NT2/D1 (cell line): Measurements from ENCODE around the gene DUS3L.

Experiments used
- DNase-seq: peaks from one replicate; pipeline ENCODE4 v3.0.0-alpha.2; 2011; ENCODE audit warnings: low read depth, low spot score
- H3K27me3 ChIP-seq: 2 replicates; pipeline ENCODE4 v1.6.0; 2011; ENCODE audit warnings: mild to moderate bottlenecking; ENCODE audit not compliant: insufficient read length, insufficient read depth
- H3K36me3 ChIP-seq: 2 replicates; pipeline ENCODE4 v1.6.1; 2011; ENCODE audit warnings: mild to moderate bottlenecking, low read length, mixed read lengths; ENCODE audit not compliant: insufficient read depth, insufficient read length
- H3K4me1 ChIP-seq: 2 replicates; pipeline ENCODE4 v1.5.1; 2011; ENCODE audit not compliant: insufficient read depth, insufficient read length
- H3K4me3 ChIP-seq: 2 replicates; pipeline ENCODE4 v1.5.1; 2011; ENCODE audit warnings: low read depth; ENCODE audit not compliant: insufficient read length
- H3K9ac ChIP-seq: 2 replicates; pipeline ENCODE4 v1.6.0; 2011; ENCODE audit warnings: low read depth; ENCODE audit not compliant: insufficient read length
- H3K9me3 ChIP-seq: 2 replicates; pipeline ENCODE4 v1.5.1; 2011; ENCODE audit warnings: mild to moderate bottlenecking, low read length; ENCODE audit not compliant: insufficient read depth
- SUZ12 ChIP-seq: IDR thresholded peaks from 2 replicates; pipeline ENCODE4 v1.6.1; 2011; ENCODE audit not compliant: insufficient read length, insufficient read depth; ENCODE audit errors: extremely low read depth
- YY1 ChIP-seq: IDR thresholded peaks from 2 replicates; pipeline ENCODE4 v1.6.1; 2011; ENCODE audit not compliant: insufficient read length, insufficient read depth
- ZNF274 ChIP-seq: IDR thresholded peaks from 2 replicates; pipeline ENCODE4 v1.6.1; 2011; ENCODE audit warnings: mild to moderate bottlenecking, low read depth, low read length

DUS3L gene

DNA sequence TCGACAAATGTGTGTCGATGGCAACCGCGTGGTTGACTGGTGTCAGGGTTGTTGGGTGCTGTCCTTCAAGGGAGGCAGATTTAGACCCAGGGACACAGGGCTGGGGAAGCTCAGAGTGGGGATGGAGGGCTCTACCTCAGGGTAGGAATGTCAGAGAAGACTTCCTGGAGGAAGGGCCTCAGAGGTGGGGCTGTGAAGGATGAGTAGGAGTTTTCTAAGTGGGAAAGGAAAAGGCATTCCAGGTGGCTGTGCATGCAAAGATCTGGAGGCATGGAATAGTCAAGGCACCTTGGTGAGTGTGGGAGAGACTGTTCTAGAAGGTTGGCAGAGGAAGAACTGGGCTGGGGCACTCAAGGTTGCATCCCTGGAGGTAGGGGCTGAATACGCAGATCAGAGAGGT, 15.9 kb upstream of the DUS3L start:
- Histone ChIP-seq H3K27me3 (peaks cover 15% of the 10 kb centered on the region), H3K4me1 (peaks cover 20% of the 10 kb centered on the region), H3K9me3 (no peaks in the 10 kb centered on the region), H3K36me3 (no peaks in the 10 kb centered on the region), H3K9ac (peak overlapping the region; percentile 47), H3K4me3 (no peak overlapping the region)
- TF ChIP-seq YY1 (no peak), SUZ12 (no peak), ZNF274 (no peak)
- no peak for DNase-seq

DNA sequence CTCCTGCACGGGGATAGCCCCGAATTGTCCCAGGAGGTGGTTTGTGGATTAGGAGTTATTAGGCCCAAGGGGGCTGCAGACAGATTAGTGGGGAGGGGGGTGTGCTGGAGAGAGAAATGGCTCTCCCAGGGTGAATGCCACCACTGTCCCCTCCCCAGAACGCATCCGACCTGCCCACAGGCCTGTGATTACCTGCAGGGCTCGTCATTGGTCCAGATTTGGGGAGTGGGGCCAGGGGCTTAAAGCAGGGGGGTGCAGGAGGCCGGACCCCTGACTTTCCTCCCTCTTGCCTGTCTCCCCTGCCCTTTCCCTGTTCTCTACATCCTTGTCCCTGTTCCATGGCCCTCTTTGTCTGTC, 15.1 kb upstream of the DUS3L start:
- Histone ChIP-seq H3K9ac (peak overlapping the region; percentile 81), H3K4me3 (peak overlapping the region; percentile 53)

DNA sequence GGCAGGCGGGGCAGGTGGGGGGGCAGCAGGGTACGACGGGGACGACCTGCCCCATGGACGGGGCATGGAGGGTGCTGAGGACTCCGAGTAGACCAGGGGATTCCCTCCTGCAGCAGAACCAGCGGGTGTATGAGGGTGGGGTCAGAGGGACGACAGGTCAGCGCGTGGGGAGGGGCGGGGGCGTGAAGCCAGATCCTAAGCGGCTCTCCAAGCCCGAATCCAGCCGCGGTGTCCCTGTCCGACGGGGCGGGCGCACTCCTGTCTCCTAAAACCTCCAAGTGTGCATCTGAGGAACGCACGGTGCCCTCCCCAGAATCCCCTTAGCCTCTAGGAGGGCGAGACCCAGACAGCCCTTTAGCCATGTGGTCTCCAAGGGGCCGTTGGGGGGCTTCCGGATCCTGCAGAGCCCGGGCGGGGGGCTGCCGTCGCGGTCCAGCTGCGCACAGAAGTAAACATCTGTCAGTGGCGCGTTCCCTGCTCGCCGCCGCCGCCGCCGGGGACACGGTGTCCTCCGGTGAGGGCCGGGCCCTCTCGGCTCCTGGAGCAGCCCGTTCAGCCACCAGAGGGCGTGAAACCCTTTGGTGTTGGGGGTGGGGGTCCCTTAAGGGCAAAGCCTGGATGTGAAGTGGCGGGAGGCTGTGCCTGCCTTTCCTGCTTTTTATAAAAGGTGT, 14.6 kb upstream of the DUS3L start:
- H3K4me3 ChIP-seq: peak overlapping the region; percentile 53
- peaks cover 22% of the 10 kb centered on the region for H3K4me1 ChIP-seq
- H3K36me3 ChIP-seq: no peaks in the 10 kb centered on the region
- H3K27me3 ChIP-seq: peaks cover 15% of the 10 kb centered on the region
- DNase-seq: peak; percentile 72
- H3K9me3 ChIP-seq: no peaks in the 10 kb centered on the region
- peak overlapping the region; percentile 85 for H3K9ac ChIP-seq
- TF ChIP-seq YY1: no peak
- no peak for TF ChIP-seq SUZ12
- TF ChIP-seq ZNF274: no peak

More for the DNA sequence above, 15.1 kb upstream of the DUS3L start:
- Histone ChIP-seq H3K9me3 (no peaks in the 10 kb centered on the region), H3K4me1 (peaks cover 22% of the 10 kb centered on the region), H3K27me3 (peaks cover 15% of the 10 kb centered on the region), H3K36me3 (no peaks in the 10 kb centered on the region)
- TF ChIP-seq SUZ12 (no peak), YY1 (no peak), ZNF274 (no peak)
- no peak for DNase-seq

DNA sequence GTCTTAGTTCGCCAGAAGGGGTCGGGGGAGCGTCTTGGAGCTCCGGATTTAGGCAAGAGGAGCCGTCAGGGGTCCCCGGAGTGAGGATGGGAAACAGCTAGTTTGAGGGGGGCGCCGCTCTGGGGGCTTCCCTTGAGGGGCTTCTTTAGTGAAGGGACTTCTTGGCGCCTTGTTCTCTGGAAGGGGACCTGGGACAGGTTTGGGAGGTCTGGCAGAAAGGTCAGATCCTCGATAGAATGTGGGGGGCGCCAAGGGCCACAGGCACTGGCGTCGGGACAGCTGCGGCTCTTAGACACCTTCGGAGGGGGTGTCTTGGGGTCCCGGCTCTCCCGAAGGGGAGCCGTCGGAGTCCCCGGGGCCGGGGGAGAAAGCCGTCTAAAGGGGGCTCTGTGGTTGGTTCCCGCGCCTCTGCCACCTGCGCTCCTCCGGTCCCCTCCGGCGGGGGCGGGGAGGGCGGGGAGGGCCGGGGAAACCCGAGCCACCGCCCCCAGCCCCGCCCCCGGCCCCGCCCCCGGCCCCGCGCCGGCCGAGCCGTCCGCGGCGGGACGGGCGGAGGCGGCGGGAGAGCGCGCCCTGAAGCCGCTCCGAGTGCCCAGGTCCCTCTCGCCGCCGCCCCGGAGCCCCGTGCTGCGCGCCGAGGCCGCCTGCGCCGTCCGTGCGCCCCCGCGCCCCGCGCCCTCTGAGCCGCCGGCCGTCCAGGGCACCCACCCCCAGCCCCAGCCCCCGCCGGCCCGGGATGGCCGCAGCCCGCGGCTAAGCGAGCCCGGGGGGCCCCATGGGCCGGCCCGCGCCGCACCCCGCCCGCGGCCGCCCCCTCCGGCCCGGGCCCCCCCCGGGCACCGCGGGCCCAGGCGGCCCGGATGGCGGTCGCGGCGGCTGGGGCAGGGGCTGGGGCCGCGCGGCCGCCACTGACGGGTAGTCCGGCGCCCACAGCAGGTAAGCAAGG, 13.8 kb upstream of the DUS3L start, which contains the start of gene NRTN:
Gene NRTN, plus strand, starts transcription at position 552 of the 946 bp plus-strand sequence. CDS start 19,099 bp downstream, outside the sequence.
- peaks cover 15% of the 10 kb centered on the region for H3K27me3 ChIP-seq
- H3K9ac ChIP-seq: peak within 1 kb of the TSS; percentile 85
- H3K9me3 ChIP-seq: no peaks in the 10 kb centered on the region
- no peak for TF ChIP-seq ZNF274
- no peak for TF ChIP-seq SUZ12
- TF ChIP-seq YY1: no peak
- no peaks in the 10 kb centered on the region for H3K36me3 ChIP-seq
- no peak for DNase-seq
- H3K4me3 ChIP-seq: peak within 1 kb of the TSS; percentile 53
- H3K4me1 ChIP-seq: peaks cover 22% of the 10 kb centered on the region

DNA sequence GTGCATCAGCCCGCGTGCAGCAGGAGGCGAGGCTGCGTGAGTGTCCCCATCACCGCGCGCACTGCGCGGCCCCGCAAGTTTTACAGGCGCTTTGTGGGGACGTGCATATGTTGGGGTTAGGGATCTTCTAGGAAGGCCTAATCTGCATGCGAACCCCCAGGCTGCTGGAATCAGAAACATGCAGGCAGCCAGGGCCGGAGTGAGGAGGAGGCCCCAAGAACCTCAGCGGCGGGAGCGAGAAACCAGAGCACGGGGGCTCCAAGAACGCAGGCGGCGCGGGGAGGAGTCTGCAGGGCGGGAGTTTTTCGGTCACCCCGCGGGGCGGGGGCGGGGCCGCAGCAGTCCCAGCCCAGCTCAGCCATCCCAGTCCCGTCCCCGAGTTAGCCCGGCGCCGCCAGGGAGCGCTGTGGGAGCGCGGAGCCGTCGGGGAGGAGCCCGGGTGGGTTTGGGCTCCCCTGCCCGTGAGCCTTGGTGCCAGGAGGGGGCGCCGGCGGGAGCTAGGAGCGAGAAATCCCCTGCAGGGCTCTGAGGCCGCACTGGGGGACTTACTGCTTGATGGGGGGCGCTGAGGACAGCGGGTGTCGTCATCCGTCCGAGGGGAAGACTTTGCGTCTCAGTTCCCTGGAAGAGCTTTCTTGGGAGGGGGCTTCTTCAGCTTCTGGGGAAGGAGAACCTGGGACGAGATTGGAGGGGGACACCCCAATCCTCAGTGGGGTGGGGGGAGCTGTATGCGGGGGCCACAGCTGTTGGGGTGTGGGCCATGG, 13.0 kb upstream of the DUS3L start:
- peak; percentile 95 for DNase-seq
- H3K27me3 ChIP-seq: peaks cover 15% of the 10 kb centered on the region
- no peaks in the 10 kb centered on the region for H3K9me3 ChIP-seq
- TF ChIP-seq SUZ12 (no peak), YY1 (no peak), ZNF274 (no peak)
- H3K9ac ChIP-seq: peak overlapping the region; percentile 80
- peak overlapping the region; percentile 41 for H3K4me3 ChIP-seq
- H3K4me1 ChIP-seq: peaks cover 26% of the 10 kb centered on the region
- H3K36me3 ChIP-seq: no peaks in the 10 kb centered on the region

DNA sequence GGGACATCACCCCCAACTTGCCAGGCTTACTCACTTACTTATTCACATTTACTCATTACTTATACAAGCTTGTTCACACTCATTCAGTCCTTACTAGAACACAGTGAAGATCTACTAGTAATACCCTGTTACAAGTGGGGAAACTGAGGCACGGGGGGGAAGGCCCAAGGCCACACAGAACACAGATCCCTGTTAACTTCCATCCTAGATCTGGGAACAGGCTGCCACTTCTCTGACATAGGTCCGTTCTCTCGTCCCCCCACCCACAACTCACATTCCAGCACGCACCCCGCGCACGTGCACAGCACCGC, 12.4 kb upstream of the DUS3L start:
- no peaks in the 10 kb centered on the region for H3K36me3 ChIP-seq
- H3K9ac ChIP-seq: peak overlapping the region; percentile 80
- peaks cover 15% of the 10 kb centered on the region for H3K27me3 ChIP-seq
- no peaks in the 10 kb centered on the region for H3K9me3 ChIP-seq
- peaks cover 26% of the 10 kb centered on the region for H3K4me1 ChIP-seq
- peak overlapping the region; percentile 41 for H3K4me3 ChIP-seq
- DNase-seq: no peak
- TF ChIP-seq SUZ12: no peak
- TF ChIP-seq ZNF274: no peak
- no peak for TF ChIP-seq YY1
